Astrocyte (in vitro differentiated cells and primary cell): Measurements from ENCODE around the gene AMDHD2. TPM values are rescaled to one million over a fixed set of nuclear protein-coding genes. Genes with fewer than 3 reads are reported as not detected.
A peak's percentile ranks its signal among the peaks of the same experiment; 100 is the strongest.

Experiments
- DNase-seq: peaks from one replicate; pipeline ENCODE4 v3.0.0-alpha.2; 2010; ENCODE audit warnings: low read depth
- FAIRE-seq: peaks from 2 replicates; lab custom pipeline; 2011; peaks lifted over from hg19 to GRCh38; lab: Jason Lieb, UNC
- H2AFZ ChIP-seq: 2 replicates; pipeline ENCODE4 v1.6.0; 2012; ENCODE audit warnings: low read depth, low read length, inconsistent platforms
- H3K27ac ChIP-seq: 2 replicates; pipeline ENCODE4 v1.5.1; 2011; ENCODE audit warnings: low read depth, low read length, inconsistent platforms
- H3K27me3 ChIP-seq: 2 replicates; pipeline ENCODE4 v1.6.0; 2011; ENCODE audit warnings: low read length, inconsistent platforms; ENCODE audit not compliant: insufficient read depth
- H3K36me3 ChIP-seq: 2 replicates; pipeline ENCODE4 v1.5.1; 2011; ENCODE audit warnings: low read length, inconsistent platforms; ENCODE audit not compliant: insufficient read depth
- H3K4me1 ChIP-seq: 2 replicates; pipeline ENCODE4 v1.5.1; 2011; ENCODE audit warnings: low read length, inconsistent platforms; ENCODE audit not compliant: insufficient read depth
- H3K4me2 ChIP-seq: 2 replicates; pipeline ENCODE4 v1.6.0; 2012; ENCODE audit warnings: low read length, inconsistent platforms
- H3K4me3 ChIP-seq: 2 replicates; pipeline ENCODE4 v1.5.1; 2011; ENCODE audit warnings: low read depth, mild to moderate bottlenecking, low read length, inconsistent platforms; ENCODE audit not compliant: insufficient read depth
- H3K79me2 ChIP-seq: 2 replicates; pipeline ENCODE4 v1.6.0; 2012; ENCODE audit warnings: mild to moderate bottlenecking, low read length, inconsistent platforms; ENCODE audit not compliant: insufficient read depth
- H3K9ac ChIP-seq: 2 replicates; pipeline ENCODE4 v1.6.0; 2012; ENCODE audit warnings: mild to moderate bottlenecking, low read length, inconsistent platforms
- H3K9me3 ChIP-seq: 2 replicates; pipeline ENCODE4 v1.5.1; 2012; ENCODE audit warnings: low read depth, mild to moderate bottlenecking, low read length, inconsistent platforms; ENCODE audit not compliant: insufficient read depth
- H4K20me1 ChIP-seq: 2 replicates; pipeline ENCODE4 v1.6.0; 2012; ENCODE audit warnings: low read length, inconsistent platforms; ENCODE audit not compliant: insufficient read depth
- H3K27ac Mint-ChIP-seq: one replicate; pipeline ENCODE4 v1.8.0; 2021; ENCODE audit warnings: mild to moderate bottlenecking, mixed read lengths; ENCODE audit not compliant: unreplicated experiment
- H3K27me3 Mint-ChIP-seq: one replicate; pipeline ENCODE4 v1.8.0; 2021; ENCODE audit warnings: low read depth, mixed read lengths; ENCODE audit not compliant: unreplicated experiment
- H3K36me3 Mint-ChIP-seq: one replicate; pipeline ENCODE4 v1.8.0; 2021; ENCODE audit warnings: low read depth, mixed read lengths; ENCODE audit not compliant: unreplicated experiment
- H3K4me1 Mint-ChIP-seq: one replicate; pipeline ENCODE4 v1.8.0; 2021; ENCODE audit warnings: low read depth, mixed read lengths; ENCODE audit not compliant: unreplicated experiment
- H3K4me3 Mint-ChIP-seq: one replicate; pipeline ENCODE4 v1.8.0; 2021; ENCODE audit warnings: mild to moderate bottlenecking, moderate library complexity, mixed read lengths; ENCODE audit not compliant: unreplicated experiment
- H3K9me3 Mint-ChIP-seq: one replicate; pipeline ENCODE4 v1.8.0; 2021; ENCODE audit warnings: mild to moderate bottlenecking, mixed read lengths; ENCODE audit not compliant: unreplicated experiment
- EZH2 ChIP-seq: IDR thresholded peaks from 2 replicates; pipeline ENCODE4 v1.6.1; 2012; ENCODE audit warnings: mild to moderate bottlenecking, low read length, inconsistent platforms; ENCODE audit not compliant: insufficient read depth
- total RNA-seq: library from RNA; stranded (reverse); gene quantifications from 2 replicates; pipeline ENCODE4 v1.2.1, GENCODE V29; 2021
- TF ChIP-seq, protein P1 (sequence below): IDR thresholded peaks from 2 replicates; pipeline ENCODE4 v1.5.1; 2011; ENCODE audit warnings: low read depth, mild to moderate bottlenecking, inconsistent platforms, low read length, moderate library complexity; ENCODE audit not compliant: insufficient read depth

AMDHD2 gene
- total RNA-seq, 1 donor from 2014 or later = 32.3 TPM

DNA sequence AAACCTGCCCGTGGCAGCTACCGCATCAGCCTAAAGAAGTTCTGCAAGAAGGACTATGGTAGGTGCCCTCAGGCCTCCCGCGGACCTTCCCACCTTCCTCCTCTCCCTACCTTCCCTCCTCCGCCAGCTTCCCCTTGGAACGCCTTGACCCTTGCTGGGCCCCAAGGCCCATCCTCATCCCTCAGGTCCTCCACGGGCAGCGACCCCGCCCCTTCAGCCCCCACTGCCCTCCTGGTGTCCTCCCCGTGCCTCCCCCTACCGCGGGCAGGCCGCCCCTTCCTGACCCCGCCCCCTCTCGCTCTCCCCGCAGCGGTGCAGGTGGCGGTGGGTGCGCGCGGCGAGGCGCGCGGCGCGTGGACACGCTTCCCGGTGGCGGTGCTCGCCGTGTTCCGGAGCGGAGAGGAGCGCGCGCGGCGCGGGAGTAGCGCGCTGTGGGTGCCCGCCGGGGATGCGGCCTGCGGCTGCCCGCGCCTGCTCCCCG is 46.7 kb upstream of the AMDHD2 start:
- Mint-ChIP-seq H3K9me3 (no peaks in the 10 kb centered on the region), H3K36me3 (peaks cover 4% of the 10 kb centered on the region), H3K27ac (peak overlapping the region; percentile 26), H3K4me3 (peak overlapping the region; percentile 81), H3K27me3 (peaks cover 23% of the 10 kb centered on the region), H3K4me1 (peaks cover 6% of the 10 kb centered on the region)
- H3K4me2 ChIP-seq = peak overlapping the region; percentile 92
- H2AFZ ChIP-seq = no peak overlapping the region
- peaks cover 47% of the 10 kb centered on the region for H4K20me1 ChIP-seq
- no peak for DNase-seq
- no peaks in the 10 kb centered on the region for H3K9me3 ChIP-seq
- TF ChIP-seq, protein P1, sequence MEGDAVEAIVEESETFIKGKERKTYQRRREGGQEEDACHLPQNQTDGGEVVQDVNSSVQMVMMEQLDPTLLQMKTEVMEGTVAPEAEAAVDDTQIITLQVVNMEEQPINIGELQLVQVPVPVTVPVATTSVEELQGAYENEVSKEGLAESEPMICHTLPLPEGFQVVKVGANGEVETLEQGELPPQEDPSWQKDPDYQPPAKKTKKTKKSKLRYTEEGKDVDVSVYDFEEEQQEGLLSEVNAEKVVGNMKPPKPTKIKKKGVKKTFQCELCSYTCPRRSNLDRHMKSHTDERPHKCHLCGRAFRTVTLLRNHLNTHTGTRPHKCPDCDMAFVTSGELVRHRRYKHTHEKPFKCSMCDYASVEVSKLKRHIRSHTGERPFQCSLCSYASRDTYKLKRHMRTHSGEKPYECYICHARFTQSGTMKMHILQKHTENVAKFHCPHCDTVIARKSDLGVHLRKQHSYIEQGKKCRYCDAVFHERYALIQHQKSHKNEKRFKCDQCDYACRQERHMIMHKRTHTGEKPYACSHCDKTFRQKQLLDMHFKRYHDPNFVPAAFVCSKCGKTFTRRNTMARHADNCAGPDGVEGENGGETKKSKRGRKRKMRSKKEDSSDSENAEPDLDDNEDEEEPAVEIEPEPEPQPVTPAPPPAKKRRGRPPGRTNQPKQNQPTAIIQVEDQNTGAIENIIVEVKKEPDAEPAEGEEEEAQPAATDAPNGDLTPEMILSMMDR = no peak
- H3K4me3 ChIP-seq = no peak overlapping the region
- no peak overlapping the region for H3K9ac ChIP-seq
- H3K36me3 ChIP-seq = no peaks in the 10 kb centered on the region
- peaks cover 17% of the 10 kb centered on the region for H3K4me1 ChIP-seq
- no peak overlapping the region for H3K27ac ChIP-seq
- FAIRE-seq = no peak
- peaks cover 21% of the 10 kb centered on the region for H3K79me2 ChIP-seq
- no peaks in the 10 kb centered on the region for H3K27me3 ChIP-seq

DNA sequence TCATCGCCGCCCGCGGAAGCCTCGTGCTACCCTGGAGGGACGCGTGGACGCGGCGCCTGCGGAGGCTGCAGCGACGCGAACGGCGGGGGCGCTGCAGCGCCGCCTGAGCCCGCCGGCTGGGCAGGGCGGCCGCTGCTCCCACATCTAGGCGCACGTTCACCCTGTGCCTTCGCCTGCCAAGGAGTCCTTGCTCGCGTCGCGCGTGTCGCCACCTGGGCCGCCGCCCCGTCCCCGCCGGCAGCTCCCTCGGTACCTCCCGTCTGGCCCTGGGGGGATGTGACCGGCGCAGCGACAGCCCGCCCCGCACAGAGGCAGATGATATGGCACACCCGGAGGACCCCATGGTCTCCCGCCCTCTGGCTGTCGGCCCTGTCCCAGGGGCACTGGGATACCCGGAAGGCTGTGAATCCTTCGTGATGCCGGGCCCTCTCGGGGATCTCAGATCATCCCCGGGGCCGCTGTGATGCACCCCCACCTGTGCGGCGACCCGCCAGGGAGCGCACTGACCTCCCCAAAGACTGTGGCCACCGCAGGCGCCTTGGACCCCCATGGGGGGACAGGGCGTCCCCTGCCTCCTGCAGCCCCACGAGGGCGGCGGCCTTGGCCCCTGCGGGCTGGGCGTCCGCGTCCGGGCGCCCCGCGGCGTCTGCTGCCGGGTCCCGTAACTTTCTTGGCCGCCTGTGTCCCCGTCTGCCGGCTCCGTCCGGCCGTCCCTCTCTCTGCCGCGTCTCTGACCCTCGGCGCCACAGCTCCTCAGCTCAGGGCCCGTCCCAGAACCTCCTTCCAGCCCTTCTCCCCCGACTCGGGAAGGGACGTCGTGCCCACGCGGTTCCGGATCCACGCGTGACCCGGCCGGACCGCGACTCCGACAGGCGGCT is 45.9 kb upstream of the AMDHD2 start:
- H3K79me2 ChIP-seq = peaks cover 23% of the 10 kb centered on the region
- peaks cover 17% of the 10 kb centered on the region for H3K4me1 ChIP-seq
- H4K20me1 ChIP-seq = peaks cover 55% of the 10 kb centered on the region
- peak overlapping the region; percentile 84 for H3K4me3 Mint-ChIP-seq
- TF ChIP-seq, protein P1 = no peak
- no peak for TF ChIP-seq EZH2
- peak overlapping the region; percentile 83 for H3K9ac ChIP-seq
- H2AFZ ChIP-seq = peak overlapping the region; percentile 86
- H3K9me3 Mint-ChIP-seq = no peaks in the 10 kb centered on the region
- H3K9me3 ChIP-seq = no peaks in the 10 kb centered on the region
- FAIRE-seq = no peak
- peak overlapping the region; percentile 71 for H3K4me3 ChIP-seq
- H3K4me1 Mint-ChIP-seq = peaks cover 6% of the 10 kb centered on the region
- DNase-seq = no peak
- H3K27me3 ChIP-seq = no peaks in the 10 kb centered on the region
- peaks cover 21% of the 10 kb centered on the region for H3K27me3 Mint-ChIP-seq
- H3K27ac Mint-ChIP-seq = no peak overlapping the region
- no peaks in the 10 kb centered on the region for H3K36me3 ChIP-seq
- H3K36me3 Mint-ChIP-seq = peaks cover 4% of the 10 kb centered on the region
- peak overlapping the region; percentile 42 for H3K27ac ChIP-seq
- peak overlapping the region; percentile 92 for H3K4me2 ChIP-seq
